ENCODE data around the gene TMEM89. TPM values are rescaled to one million over a fixed set of nuclear protein-coding genes. Genes with fewer than 3 reads are reported as not detected.
A peak's percentile ranks its signal among the peaks of the same experiment; 100 is the strongest.

TMEM89 gene
- total and polyA plus RNA-seq, 2 experiments from 2014 or later, result not detected

GRCh38 chr3:48624767-48625166, 3.2 kb upstream of the TMEM89 start:
- Histone ChIP-seq H3K27ac (ENCODE audit: low read depth) (peak overlapping the region; percentile 51; the same call in 1 of the 2 replicates), H3K79me2 (replicated peaks; ENCODE audit: insufficient read depth) (no peaks in the 10 kb centered on the region), H3K4me2 (no peak overlapping the region), H3K36me3 (ENCODE audit: insufficient read depth) (peaks cover 7% of the 10 kb centered on the region; the same call in 1 of the 2 replicates), H3F3A (replicated peaks; ENCODE audit: low read depth) (peaks cover 5% of the 10 kb centered on the region; the same call in 1 of the 2 replicates), H3K27me3 (ENCODE audit: insufficient read depth) (no peaks in the 10 kb centered on the region), H3K9me2 (ENCODE audit: insufficient read depth) (no peaks in the 10 kb centered on the region), H2AFZ (no peak overlapping the region), H4K20me1 (replicated peaks; ENCODE audit: insufficient read depth) (no peaks in the 10 kb centered on the region; the same call in 1 of the 2 replicates), H3K4me3 (no peak overlapping the region), H3K4me1 (ENCODE audit: insufficient read depth) (0 out of 2 replicates have a peak, but pooled peaks cover 3% of the 10 kb centered on the region)
- no peak overlapping the region; the same call in 2 of the 3 replicates for H3K4me3 Mint-ChIP-seq
- H3K27ac Mint-ChIP-seq, result no peak overlapping the region
- H3K36me3 Mint-ChIP-seq (ENCODE audit: low read depth), result peaks cover 50% of the 10 kb centered on the region
- ATAC-seq, result no peak
- no peaks in the 10 kb centered on the region for H3K9me3 Mint-ChIP-seq
- H3K4me1 Mint-ChIP-seq, result peaks cover 15% of the 10 kb centered on the region; the same call in 2 of the 3 replicates
- H3K27me3 Mint-ChIP-seq (ENCODE audit: insufficient read depth, low read depth, poor library complexity), result peaks cover 7% of the 10 kb centered on the region
- no peak for DNase-seq (ENCODE audit: low spot score)
- no peak for TF ChIP-seq NANOG (IDR thresholded peaks at IDR 0.05; ENCODE audit: borderline replicate concordance)
- no peak for TF ChIP-seq JUNB (IDR thresholded peaks at IDR 0.05; ENCODE audit: unreplicated experiment)
- no peak for TF ChIP-seq ZNF331 (CRISPR knock-in tag; IDR thresholded peaks at IDR 0.05; ENCODE audit: low read depth)

- H3K4me2 ChIP-seq, result no peak overlapping the region; the same call in 1 of the 2 replicates
- H3K27ac Mint-ChIP-seq, result no peak overlapping the region; the same call in 1 of the 2 replicates
- H3K9me2 ChIP-seq (ENCODE audit: insufficient read depth), result no peaks in the 10 kb centered on the region
- peak overlapping the region; percentile 51 for H3K27ac ChIP-seq (ENCODE audit: low read depth)
- H3K4me3 Mint-ChIP-seq, result no peak overlapping the region
- 0 out of 2 replicates have a peak, but pooled peaks cover 3% of the 10 kb centered on the region for H3K4me1 ChIP-seq (ENCODE audit: insufficient read depth)
- H4K20me1 ChIP-seq (replicated peaks; ENCODE audit: insufficient read depth), result no peaks in the 10 kb centered on the region; the same call in 1 of the 2 replicates
- ATAC-seq, result no peak
- H3K4me3 ChIP-seq, result no peak overlapping the region
- H3K9me3 Mint-ChIP-seq, result no peaks in the 10 kb centered on the region
- H3K4me1 Mint-ChIP-seq, result peaks cover 15% of the 10 kb centered on the region; the same call in 2 of the 3 replicates
- H3K27me3 Mint-ChIP-seq (ENCODE audit: insufficient read depth, low read depth, poor library complexity), result peaks cover 7% of the 10 kb centered on the region
- H3K27me3 ChIP-seq (ENCODE audit: insufficient read depth), result no peaks in the 10 kb centered on the region
- peak; percentile 46 for DNase-seq (ENCODE audit: low spot score)
- H3K79me2 ChIP-seq (replicated peaks; ENCODE audit: insufficient read depth), result no peaks in the 10 kb centered on the region
- H2AFZ ChIP-seq, result no peak overlapping the region
- H3K36me3 Mint-ChIP-seq (ENCODE audit: low read depth), result peaks cover 48% of the 10 kb centered on the region
- H3K36me3 ChIP-seq (ENCODE audit: insufficient read depth), result peaks cover 7% of the 10 kb centered on the region; the same call in 1 of the 2 replicates
- peaks cover 5% of the 10 kb centered on the region; the same call in 1 of the 2 replicates for H3F3A ChIP-seq (replicated peaks; ENCODE audit: low read depth)
- TF ChIP-seq ZNF114 (CRISPR knock-in tag; IDR thresholded peaks at IDR 0.05), result no peak
- TF ChIP-seq CREB1 (CRISPR knock-in tag; IDR thresholded peaks at IDR 0.05; ENCODE audit: low read depth), result no peak
- TF ChIP-seq, protein P1, sequence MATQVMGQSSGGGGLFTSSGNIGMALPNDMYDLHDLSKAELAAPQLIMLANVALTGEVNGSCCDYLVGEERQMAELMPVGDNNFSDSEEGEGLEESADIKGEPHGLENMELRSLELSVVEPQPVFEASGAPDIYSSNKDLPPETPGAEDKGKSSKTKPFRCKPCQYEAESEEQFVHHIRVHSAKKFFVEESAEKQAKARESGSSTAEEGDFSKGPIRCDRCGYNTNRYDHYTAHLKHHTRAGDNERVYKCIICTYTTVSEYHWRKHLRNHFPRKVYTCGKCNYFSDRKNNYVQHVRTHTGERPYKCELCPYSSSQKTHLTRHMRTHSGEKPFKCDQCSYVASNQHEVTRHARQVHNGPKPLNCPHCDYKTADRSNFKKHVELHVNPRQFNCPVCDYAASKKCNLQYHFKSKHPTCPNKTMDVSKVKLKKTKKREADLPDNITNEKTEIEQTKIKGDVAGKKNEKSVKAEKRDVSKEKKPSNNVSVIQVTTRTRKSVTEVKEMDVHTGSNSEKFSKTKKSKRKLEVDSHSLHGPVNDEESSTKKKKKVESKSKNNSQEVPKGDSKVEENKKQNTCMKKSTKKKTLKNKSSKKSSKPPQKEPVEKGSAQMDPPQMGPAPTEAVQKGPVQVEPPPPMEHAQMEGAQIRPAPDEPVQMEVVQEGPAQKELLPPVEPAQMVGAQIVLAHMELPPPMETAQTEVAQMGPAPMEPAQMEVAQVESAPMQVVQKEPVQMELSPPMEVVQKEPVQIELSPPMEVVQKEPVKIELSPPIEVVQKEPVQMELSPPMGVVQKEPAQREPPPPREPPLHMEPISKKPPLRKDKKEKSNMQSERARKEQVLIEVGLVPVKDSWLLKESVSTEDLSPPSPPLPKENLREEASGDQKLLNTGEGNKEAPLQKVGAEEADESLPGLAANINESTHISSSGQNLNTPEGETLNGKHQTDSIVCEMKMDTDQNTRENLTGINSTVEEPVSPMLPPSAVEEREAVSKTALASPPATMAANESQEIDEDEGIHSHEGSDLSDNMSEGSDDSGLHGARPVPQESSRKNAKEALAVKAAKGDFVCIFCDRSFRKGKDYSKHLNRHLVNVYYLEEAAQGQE (IDR thresholded peaks at IDR 0.05; ENCODE audit: unreplicated experiment), result no peak
- no peak for TF ChIP-seq EZH2phosphoT487 (IDR thresholded peaks at IDR 0.05; ENCODE audit: unreplicated experiment)
- TF ChIP-seq, protein P2, sequence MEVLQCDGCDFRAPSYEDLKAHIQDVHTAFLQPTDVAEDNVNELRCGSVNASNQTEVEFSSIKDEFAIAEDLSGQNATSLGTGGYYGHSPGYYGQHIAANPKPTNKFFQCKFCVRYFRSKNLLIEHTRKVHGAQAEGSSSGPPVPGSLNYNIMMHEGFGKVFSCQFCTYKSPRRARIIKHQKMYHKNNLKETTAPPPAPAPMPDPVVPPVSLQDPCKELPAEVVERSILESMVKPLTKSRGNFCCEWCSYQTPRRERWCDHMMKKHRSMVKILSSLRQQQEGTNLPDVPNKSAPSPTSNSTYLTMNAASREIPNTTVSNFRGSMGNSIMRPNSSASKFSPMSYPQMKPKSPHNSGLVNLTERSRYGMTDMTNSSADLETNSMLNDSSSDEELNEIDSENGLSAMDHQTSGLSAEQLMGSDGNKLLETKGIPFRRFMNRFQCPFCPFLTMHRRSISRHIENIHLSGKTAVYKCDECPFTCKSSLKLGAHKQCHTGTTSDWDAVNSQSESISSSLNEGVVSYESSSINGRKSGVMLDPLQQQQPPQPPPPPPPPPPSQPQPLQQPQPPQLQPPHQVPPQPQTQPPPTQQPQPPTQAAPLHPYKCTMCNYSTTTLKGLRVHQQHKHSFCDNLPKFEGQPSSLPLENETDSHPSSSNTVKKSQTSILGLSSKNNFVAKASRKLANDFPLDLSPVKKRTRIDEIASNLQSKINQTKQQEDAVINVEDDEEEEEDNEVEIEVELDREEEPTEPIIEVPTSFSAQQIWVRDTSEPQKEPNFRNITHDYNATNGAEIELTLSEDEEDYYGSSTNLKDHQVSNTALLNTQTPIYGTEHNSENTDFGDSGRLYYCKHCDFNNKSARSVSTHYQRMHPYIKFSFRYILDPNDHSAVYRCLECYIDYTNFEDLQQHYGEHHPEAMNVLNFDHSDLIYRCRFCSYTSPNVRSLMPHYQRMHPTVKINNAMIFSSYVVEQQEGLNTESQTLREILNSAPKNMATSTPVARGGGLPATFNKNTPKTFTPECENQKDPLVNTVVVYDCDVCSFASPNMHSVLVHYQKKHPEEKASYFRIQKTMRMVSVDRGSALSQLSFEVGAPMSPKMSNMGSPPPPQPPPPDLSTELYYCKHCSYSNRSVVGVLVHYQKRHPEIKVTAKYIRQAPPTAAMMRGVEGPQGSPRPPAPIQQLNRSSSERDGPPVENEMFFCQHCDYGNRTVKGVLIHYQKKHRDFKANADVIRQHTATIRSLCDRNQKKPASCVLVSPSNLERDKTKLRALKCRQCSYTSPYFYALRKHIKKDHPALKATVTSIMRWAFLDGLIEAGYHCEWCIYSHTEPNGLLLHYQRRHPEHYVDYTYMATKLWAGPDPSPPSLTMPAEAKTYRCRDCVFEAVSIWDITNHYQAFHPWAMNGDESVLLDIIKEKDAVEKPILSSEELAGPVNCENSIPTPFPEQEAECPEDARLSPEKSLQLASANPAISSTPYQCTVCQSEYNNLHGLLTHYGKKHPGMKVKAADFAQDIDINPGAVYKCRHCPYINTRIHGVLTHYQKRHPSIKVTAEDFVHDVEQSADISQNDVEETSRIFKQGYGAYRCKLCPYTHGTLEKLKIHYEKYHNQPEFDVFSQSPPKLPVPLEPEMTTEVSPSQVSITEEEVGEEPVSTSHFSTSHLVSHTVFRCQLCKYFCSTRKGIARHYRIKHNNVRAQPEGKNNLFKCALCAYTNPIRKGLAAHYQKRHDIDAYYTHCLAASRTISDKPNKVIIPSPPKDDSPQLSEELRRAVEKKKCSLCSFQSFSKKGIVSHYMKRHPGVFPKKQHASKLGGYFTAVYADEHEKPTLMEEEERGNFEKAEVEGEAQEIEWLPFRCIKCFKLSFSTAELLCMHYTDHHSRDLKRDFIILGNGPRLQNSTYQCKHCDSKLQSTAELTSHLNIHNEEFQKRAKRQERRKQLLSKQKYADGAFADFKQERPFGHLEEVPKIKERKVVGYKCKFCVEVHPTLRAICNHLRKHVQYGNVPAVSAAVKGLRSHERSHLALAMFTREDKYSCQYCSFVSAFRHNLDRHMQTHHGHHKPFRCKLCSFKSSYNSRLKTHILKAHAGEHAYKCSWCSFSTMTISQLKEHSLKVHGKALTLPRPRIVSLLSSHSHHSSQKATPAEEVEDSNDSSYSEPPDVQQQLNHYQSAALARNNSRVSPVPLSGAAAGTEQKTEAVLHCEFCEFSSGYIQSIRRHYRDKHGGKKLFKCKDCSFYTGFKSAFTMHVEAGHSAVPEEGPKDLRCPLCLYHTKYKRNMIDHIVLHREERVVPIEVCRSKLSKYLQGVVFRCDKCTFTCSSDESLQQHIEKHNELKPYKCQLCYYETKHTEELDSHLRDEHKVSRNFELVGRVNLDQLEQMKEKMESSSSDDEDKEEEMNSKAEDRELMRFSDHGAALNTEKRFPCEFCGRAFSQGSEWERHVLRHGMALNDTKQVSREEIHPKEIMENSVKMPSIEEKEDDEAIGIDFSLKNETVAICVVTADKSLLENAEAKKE (CRISPR knock-in tag; IDR thresholded peaks at IDR 0.05), result no peak
- no peak for TF ChIP-seq POLR2AphosphoS5 (IDR thresholded peaks at IDR 0.05; ENCODE audit: low read depth)
- no peak for TF ChIP-seq EZH2 (IDR thresholded peaks at IDR 0.05; ENCODE audit: low read depth, unreplicated experiment)
- no peak for TF ChIP-seq ZNF331 (CRISPR knock-in tag; IDR thresholded peaks at IDR 0.05; ENCODE audit: low read depth)
Measured at GRCh38 chr3:48623851-48624547, 2.4 kb upstream of the TMEM89 start.

Data from GM23338 (cell line).